ENCODE results near the gene C9orf85. TPM values are rescaled to one million over a fixed set of nuclear protein-coding genes. Genes with fewer than 3 reads are reported as not detected.

Gene C9orf85
- total and polyA plus RNA-seq, 9 of the 15 experiments (the other 6 are each of a cell fraction or from before 2014, with no cell fraction given), result 6.7 to 17.6 (median 13.0) TPM

DNA sequence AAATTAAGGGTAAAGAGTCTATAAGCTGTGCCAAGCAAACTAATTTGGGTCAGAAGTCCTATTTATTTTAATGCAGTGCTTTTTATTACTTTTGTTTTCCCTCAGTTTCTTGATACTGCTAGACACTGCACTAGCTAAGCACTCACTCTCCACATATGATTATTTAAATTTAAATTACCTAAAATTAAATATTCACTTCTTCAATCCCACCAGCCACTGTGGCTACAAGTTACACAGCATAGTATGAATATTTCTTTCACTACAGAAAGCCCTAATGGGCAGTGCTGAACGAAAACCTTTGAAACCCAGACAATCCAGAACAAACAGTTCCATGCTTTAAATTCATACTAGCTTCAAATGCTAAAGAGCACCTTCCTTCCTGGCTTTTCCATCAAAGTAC is 24.1 kb upstream of the C9orf85 start:
- CTCF ChIA-PET (ENCODE audit: low intra/inter-chr PET ratio), result no interaction called here
- H2AFZ ChIP-seq (ENCODE audit: low read depth, low read length), result no peak overlapping the region
- 13% methylated on average over 1 of the region's 1 CpG for WGBS (ENCODE audit: insufficient coverage, low coverage, missing lambda C conversion rate)
- in situ Hi-C loops (cut with MboI) (no loop called here), intact Hi-C loops (cut with micrococcal nuclease) (no loop called here)
- no peaks in the 10 kb centered on the region for H4K20me1 ChIP-seq (replicated peaks; ENCODE audit: control insufficient read depth, insufficient read depth, low read length)
- no peaks in the 10 kb centered on the region for H3K36me3 ChIP-seq (ENCODE audit: control insufficient read depth, insufficient read depth, low read length)
- no TSS peak for BruUV-seq (replicated peaks)
- no peaks in the 10 kb centered on the region for H3K9me1 ChIP-seq (ENCODE audit: control insufficient read depth, insufficient read depth, low read length)
- peak; percentile 32; the same call in 2 of the 3 replicates for ATAC-seq
- no peak overlapping the region for H3K4me3 ChIP-seq
- H3K4me1 ChIP-seq (replicated peaks in 1 of 2; ENCODE audit: control insufficient read depth in 2 of 2, insufficient read depth in 2 of 2, low read length in 2 of 2), result no peaks in the 10 kb centered on the region; a peak in 1 of 5 replicates
- no peak for DNase-seq (ENCODE audit: extremely low read depth in 1 of 4, low spot score in 3 of 4)
- no peak overlapping the region for H3K27ac ChIP-seq (ENCODE audit: extremely low read depth, low read depth, low read length)
- no peaks in the 10 kb centered on the region for H3K27me3 ChIP-seq (ENCODE audit: control insufficient read depth in 2 of 2, insufficient read depth in 2 of 2, low read length in 2 of 2)
- no peak overlapping the region for H3K4me2 ChIP-seq (ENCODE audit: insufficient read depth, low read length)
- POLR2A ChIA-PET, result interaction anchor here (0.6 to 2.1 kb wide), 2 partner anchors 9 to 27 kb away, joined by 3 to 6 read pairs; no protein-coding TSS in a partner anchor
- peaks cover 6% of the 10 kb centered on the region; the same call in 1 of the 2 replicates for H3K9me3 ChIP-seq (replicated peaks; ENCODE audit: control insufficient read depth, insufficient read depth, low read depth, low read length)
- peaks cover 65% of the 10 kb centered on the region for H3K79me2 ChIP-seq (ENCODE audit: control insufficient read depth, insufficient read depth, low read length)
- TF ChIP-seq KDM1A (IDR thresholded peaks at IDR 0.05) (no peak), MTA2 (IDR thresholded peaks at IDR 0.05; ENCODE audit: low read depth) (no peak), RBBP5 (IDR thresholded peaks at IDR 0.05; ENCODE audit: borderline replicate concordance, insufficient read depth, low read length, poor library complexity, severe bottlenecking) (no peak), ZNF77 (CRISPR knock-in tag; IDR thresholded peaks at IDR 0.05) (no peak), KLF6 (CRISPR knock-in tag; IDR thresholded peaks at IDR 0.05; ENCODE audit: borderline replicate concordance) (no peak), RNF2 (IDR thresholded peaks at IDR 0.05) (no peak), SRSF9 (IDR thresholded peaks at IDR 0.05; ENCODE audit: borderline replicate concordance, low read depth, low read length) (no peak), ZNF766 (CRISPR knock-in tag; conservative IDR thresholded peaks at IDR 0.05) (no peak), TBL1XR1 (IDR thresholded peaks at IDR 0.05; ENCODE audit: low read length in 2 of 2) (no peak), ETV1 (tag; conservative IDR thresholded peaks at IDR 0.05; ENCODE audit: low read depth) (no peak), THRAP3 (IDR thresholded peaks at IDR 0.05; ENCODE audit: borderline replicate concordance) (no peak), NELFE (IDR thresholded peaks at IDR 0.05; ENCODE audit: insufficient read depth, insufficient read length) (no peak), RFX7 (CRISPR knock-in tag; IDR thresholded peaks at IDR 0.05) (no peak)
- no peak for FAIRE-seq
- no peak overlapping the region for H3K9ac ChIP-seq (ENCODE audit: insufficient read depth in 1 of 2, low read depth in 2 of 2, low read length in 2 of 2)
